PC-9 (cell line): ENCODE measurements around the gene POP5.

Experiments used
- CTCF ChIP-seq: fragments of 200-600 bp; sonication (generic); conservative IDR thresholded peaks from 2 replicates; pipeline ENCODE4 v1.6.1; 2017; ENCODE audit warnings: mixed run types, antibody characterized with exemption, mild to moderate bottlenecking, moderate library complexity
- EZH2 ChIP-seq: fragments of 200-600 bp; sonication (generic); IDR thresholded peaks from 2 replicates; pipeline ENCODE4 v1.8.0; 2017; ENCODE audit warnings: antibody characterized with exemption, low read depth

- no peak for TF ChIP-seq CTCF
- TF ChIP-seq EZH2, result no peak
These were observed 39.4 kb upstream of the POP5 start for GRCh38 chr12:120620624-120621023.
